ENCODE results near the gene ANKK1. TPM values are rescaled to one million over a fixed set of nuclear protein-coding genes. Genes with fewer than 3 reads are reported as not detected.

The ANKK1 gene
- total and polyA plus RNA-seq, 2 donors (not counting 1 experiment from before 2014, with no cell fraction given), result not detected

GRCh38 chr11:113365895-113366294 is 21.7 kb upstream of the ANKK1 start:
- Histone ChIP-seq H3K9ac (ENCODE audit: insufficient read depth, low read length) (no peak overlapping the region), H3K27me3 (ENCODE audit: control insufficient read depth, insufficient read depth, low read length) (no peaks in the 10 kb centered on the region), H3K4me2 (ENCODE audit: extremely low read depth, insufficient read depth, low read length) (no peak overlapping the region), H3K79me2 (ENCODE audit: control insufficient read depth, insufficient read depth, low read length) (no peaks in the 10 kb centered on the region), H3K36me3 (ENCODE audit: control insufficient read depth, insufficient read depth, low read length) (no peaks in the 10 kb centered on the region), H3K9me3 (ENCODE audit: control insufficient read depth, insufficient read depth, low read depth, low read length) (no peaks in the 10 kb centered on the region), H2AFZ (ENCODE audit: low read length) (no peak overlapping the region), H3K4me1 (ENCODE audit: control insufficient read depth, extremely low read depth, insufficient read depth, low read length) (no peaks in the 10 kb centered on the region), H3K4me3 (replicated peaks in 1 of 4; ENCODE audit: control extremely low read depth in 1 of 4, insufficient read depth in 1 of 4, low read depth in 3 of 4, low read length in 4 of 4) (no peak overlapping the region), H3K27ac (ENCODE audit: insufficient read depth, low read length) (no peak overlapping the region), H4K20me1 (ENCODE audit: control insufficient read depth, extremely low read depth, insufficient read depth, low read length) (no peaks in the 10 kb centered on the region)
- TF ChIP-seq, protein P1, sequence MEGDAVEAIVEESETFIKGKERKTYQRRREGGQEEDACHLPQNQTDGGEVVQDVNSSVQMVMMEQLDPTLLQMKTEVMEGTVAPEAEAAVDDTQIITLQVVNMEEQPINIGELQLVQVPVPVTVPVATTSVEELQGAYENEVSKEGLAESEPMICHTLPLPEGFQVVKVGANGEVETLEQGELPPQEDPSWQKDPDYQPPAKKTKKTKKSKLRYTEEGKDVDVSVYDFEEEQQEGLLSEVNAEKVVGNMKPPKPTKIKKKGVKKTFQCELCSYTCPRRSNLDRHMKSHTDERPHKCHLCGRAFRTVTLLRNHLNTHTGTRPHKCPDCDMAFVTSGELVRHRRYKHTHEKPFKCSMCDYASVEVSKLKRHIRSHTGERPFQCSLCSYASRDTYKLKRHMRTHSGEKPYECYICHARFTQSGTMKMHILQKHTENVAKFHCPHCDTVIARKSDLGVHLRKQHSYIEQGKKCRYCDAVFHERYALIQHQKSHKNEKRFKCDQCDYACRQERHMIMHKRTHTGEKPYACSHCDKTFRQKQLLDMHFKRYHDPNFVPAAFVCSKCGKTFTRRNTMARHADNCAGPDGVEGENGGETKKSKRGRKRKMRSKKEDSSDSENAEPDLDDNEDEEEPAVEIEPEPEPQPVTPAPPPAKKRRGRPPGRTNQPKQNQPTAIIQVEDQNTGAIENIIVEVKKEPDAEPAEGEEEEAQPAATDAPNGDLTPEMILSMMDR (conservative IDR thresholded peaks at IDR 0.05 in 1 of 2, IDR thresholded peaks at IDR 0.05 in 1 of 2; ENCODE audit: low read depth in 1 of 2, low read length in 2 of 2), result no peak
- TF ChIP-seq EZH2 (IDR thresholded peaks at IDR 0.05; ENCODE audit: low read length, missing control alignments), result no peak
- no peak for DNase-seq (ENCODE audit: low read depth in 2 of 2)

DNA sequence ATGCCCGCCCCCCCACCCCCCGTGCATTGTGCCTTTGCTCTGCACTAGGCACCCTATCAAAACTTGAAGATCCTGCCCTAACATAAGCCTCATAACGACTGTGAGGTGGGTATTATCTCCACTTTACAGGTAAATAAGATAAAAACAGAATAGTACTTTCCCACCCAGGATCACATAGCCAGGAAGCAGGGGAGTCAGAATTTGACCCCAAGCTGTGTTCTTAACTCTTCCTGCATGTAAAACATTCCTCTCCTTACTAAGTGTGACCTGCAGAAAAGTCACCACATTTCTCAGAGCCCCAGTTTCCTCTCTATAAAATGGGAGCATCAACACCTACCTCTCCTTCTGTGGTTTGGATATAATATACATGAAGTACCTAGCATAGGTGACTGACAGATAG is 18.2 kb upstream of the ANKK1 start:
- no peak overlapping the region for H3K4me2 ChIP-seq (ENCODE audit: extremely low read depth, insufficient read depth, low read length)
- H3K9me3 ChIP-seq (ENCODE audit: control insufficient read depth, insufficient read depth, low read depth, low read length), result no peaks in the 10 kb centered on the region
- no peaks in the 10 kb centered on the region for H3K79me2 ChIP-seq (ENCODE audit: control insufficient read depth, insufficient read depth, low read length)
- no peaks in the 10 kb centered on the region for H3K27me3 ChIP-seq (ENCODE audit: control insufficient read depth, insufficient read depth, low read length)
- no peaks in the 10 kb centered on the region for H3K4me1 ChIP-seq (ENCODE audit: control insufficient read depth, extremely low read depth, insufficient read depth, low read length)
- no peak overlapping the region for H3K9ac ChIP-seq (ENCODE audit: insufficient read depth, low read length)
- H2AFZ ChIP-seq (ENCODE audit: low read length), result no peak overlapping the region
- no peaks in the 10 kb centered on the region for H3K36me3 ChIP-seq (ENCODE audit: control insufficient read depth, insufficient read depth, low read length)
- no peak overlapping the region for H3K4me3 ChIP-seq (replicated peaks in 1 of 4; ENCODE audit: control extremely low read depth in 1 of 4, insufficient read depth in 1 of 4, low read depth in 3 of 4, low read length in 4 of 4)
- TF ChIP-seq, protein P1 (conservative IDR thresholded peaks at IDR 0.05 in 1 of 2, IDR thresholded peaks at IDR 0.05 in 1 of 2; ENCODE audit: low read depth in 1 of 2, low read length in 2 of 2), result no peak
- no peak for TF ChIP-seq EZH2 (IDR thresholded peaks at IDR 0.05; ENCODE audit: low read length, missing control alignments)
- no peak for DNase-seq (ENCODE audit: low read depth in 2 of 2)
- no peak overlapping the region for H3K27ac ChIP-seq (ENCODE audit: insufficient read depth, low read length)
- H4K20me1 ChIP-seq (ENCODE audit: control insufficient read depth, extremely low read depth, insufficient read depth, low read length), result no peaks in the 10 kb centered on the region

DNA sequence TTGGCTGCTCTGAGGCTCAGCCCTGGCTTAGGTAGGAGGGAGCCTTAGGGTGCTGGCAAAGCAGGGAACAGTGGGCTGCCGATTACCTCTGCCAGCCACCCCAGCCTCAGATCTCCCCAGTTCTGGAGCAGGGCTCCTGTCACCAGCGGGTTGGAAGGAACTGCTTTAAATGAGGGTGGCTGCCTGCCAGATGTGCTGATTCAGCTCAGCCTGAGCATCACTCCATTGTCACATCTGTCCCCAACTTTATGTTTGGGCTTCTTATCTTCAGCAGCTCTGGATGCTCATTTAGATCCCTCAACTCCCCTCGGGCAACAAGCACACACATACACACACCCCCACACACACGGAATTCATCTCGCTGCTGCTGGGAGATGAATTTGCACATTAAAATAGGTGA is 16.9 kb upstream of the ANKK1 start:
- no peak overlapping the region for H3K27ac ChIP-seq (ENCODE audit: insufficient read depth, low read length)
- H3K9ac ChIP-seq (ENCODE audit: insufficient read depth, low read length), result no peak overlapping the region
- no peak overlapping the region for H3K4me3 ChIP-seq (replicated peaks in 1 of 4; ENCODE audit: control extremely low read depth in 1 of 4, insufficient read depth in 1 of 4, low read depth in 3 of 4, low read length in 4 of 4)
- H2AFZ ChIP-seq (ENCODE audit: low read length), result no peak overlapping the region
- no peaks in the 10 kb centered on the region for H4K20me1 ChIP-seq (ENCODE audit: control insufficient read depth, extremely low read depth, insufficient read depth, low read length)
- TF ChIP-seq EZH2 (IDR thresholded peaks at IDR 0.05; ENCODE audit: low read length, missing control alignments), result no peak
- TF ChIP-seq, protein P1 (conservative IDR thresholded peaks at IDR 0.05 in 1 of 2, IDR thresholded peaks at IDR 0.05 in 1 of 2; ENCODE audit: low read depth in 1 of 2, low read length in 2 of 2), result no peak
- no peaks in the 10 kb centered on the region for H3K9me3 ChIP-seq (ENCODE audit: control insufficient read depth, insufficient read depth, low read depth, low read length)
- DNase-seq (ENCODE audit: low read depth in 2 of 2), result no peak
- H3K36me3 ChIP-seq (ENCODE audit: control insufficient read depth, insufficient read depth, low read length), result no peaks in the 10 kb centered on the region
- H3K4me2 ChIP-seq (ENCODE audit: extremely low read depth, insufficient read depth, low read length), result no peak overlapping the region
- no peaks in the 10 kb centered on the region for H3K27me3 ChIP-seq (ENCODE audit: control insufficient read depth, insufficient read depth, low read length)
- H3K79me2 ChIP-seq (ENCODE audit: control insufficient read depth, insufficient read depth, low read length), result no peaks in the 10 kb centered on the region
- no peaks in the 10 kb centered on the region for H3K4me1 ChIP-seq (ENCODE audit: control insufficient read depth, extremely low read depth, insufficient read depth, low read length)

All from fibroblast of lung (primary cell).